HG03095 (cell line): Measurements from ENCODE around the gene SSH3.

Experiments
- ATAC-seq: cut with Tn5 transposase; IDR thresholded peaks from one replicate; pipeline ENCODE4 v1.9.1; 2021; ENCODE audit warnings: moderate library complexity; ENCODE audit not compliant: unreplicated experiment

Gene SSH3

DNA sequence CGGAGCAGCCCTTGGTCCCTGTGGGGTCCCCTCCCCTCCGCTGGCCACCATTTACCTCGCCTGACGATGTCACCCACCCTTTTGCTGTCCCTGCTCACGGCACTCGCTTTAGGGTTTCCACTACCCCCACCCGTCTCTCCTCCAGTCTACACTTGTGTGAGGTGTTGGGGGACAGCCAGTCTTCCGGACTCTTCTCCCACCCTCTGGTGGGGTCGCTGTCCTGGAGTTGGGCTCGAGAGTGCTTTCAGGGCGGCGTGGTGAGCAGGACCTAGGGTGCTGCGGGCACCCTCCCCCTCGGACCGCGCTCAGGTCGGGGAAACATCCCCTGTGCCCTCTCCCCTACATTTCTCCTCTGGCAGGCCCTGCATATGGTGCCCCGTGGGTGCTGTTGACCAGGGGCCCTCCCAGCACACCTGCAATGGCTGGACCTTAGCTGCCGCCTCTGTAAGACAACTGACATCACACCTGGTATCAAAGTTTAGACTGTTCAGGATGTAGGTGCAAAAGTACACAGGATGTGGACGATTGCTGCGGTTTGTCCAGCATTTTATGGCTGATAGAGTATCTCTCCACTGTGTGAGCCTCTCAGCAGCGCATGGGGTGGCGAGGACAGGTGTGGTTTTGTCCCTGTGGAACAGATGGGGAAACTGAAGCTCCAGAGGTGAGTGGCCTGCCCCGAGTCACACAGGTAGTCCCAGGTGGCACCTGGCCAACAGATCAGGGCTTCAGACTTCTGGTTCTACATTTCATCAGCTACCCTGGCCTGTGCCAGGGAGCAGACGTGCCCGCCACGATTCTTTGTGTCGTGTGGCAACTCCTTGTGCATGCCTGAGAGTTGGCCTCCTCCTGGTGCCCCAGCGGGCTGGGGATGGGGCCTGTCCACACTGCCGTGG lies 35.9 kb upstream of the SSH3 start:
- no peak for ATAC-seq

DNA sequence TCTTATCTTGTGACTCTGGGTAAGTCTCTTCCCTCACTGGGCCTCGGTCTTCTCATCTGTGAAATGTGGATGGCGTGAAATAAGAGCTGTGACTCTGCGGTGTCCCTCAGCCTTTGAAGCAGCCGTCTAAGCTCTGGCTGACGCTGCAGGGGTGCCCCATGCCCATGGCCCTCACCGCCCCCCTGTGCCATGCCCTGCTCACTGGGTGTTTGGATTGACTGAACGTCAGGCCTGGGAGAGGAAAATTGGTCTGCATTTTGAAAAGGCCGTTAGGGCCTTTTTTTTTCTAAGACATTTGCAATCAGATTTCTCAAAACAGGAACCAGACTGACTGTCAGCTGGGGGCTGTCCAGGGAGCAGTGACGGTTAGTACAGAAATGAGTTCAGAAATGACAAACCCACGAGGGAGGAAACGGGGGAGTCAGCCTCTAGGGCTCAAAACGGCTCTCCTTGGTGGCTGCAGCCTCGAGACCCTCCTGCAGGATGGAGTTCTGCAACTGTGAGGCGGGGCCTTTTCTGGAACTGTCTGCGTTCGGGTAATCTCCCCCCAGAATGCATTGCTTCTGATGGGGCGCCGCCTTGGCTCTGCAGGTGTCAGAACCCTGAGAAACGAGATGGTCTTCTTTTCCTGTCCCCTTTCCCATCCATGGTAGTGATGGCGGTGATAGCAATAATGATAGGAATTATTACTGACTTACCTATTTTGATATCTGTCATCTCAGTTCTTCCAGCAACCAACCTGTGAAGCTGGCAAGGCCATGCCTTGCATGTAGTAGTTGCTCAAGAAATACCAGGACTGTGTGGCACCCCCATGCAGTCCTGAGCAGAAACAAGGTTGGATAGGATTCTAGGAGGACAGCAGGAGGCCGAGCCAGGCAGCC lies 35.0 kb upstream of the SSH3 start:
- no peak for ATAC-seq

DNA sequence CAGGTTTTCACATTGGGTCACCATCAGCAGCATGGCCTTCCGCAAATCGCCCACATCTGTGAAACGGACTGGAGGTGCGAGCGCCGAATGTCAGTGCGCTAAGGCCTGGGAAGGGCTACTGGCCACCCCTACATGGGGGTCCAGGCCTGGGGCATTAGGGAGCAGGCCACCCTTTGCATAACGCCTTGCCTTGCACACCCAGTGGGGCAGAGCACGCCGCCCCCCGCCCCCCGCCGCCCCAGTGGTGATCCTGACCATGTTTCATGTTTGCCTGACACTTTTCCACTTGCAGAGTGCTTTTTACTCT lies 34.4 kb upstream of the SSH3 start:
- ATAC-seq, result no peak

- ATAC-seq, result no peak
Measured at GRCh38 chr11:67269401-67270255, 33.7 kb upstream of the SSH3 start.

- ATAC-seq, result no peak
Measured at GRCh38 chr11:67270256-67271204, 32.8 kb upstream of the SSH3 start.

- no peak for ATAC-seq
Measured at GRCh38 chr11:67271205-67271540, 32.2 kb upstream of the SSH3 start.

- no peak for ATAC-seq
Measured at GRCh38 chr11:67271541-67272284, 31.6 kb upstream of the SSH3 start.

GRCh38 chr11:67272327-67273259 lies 30.7 kb upstream of the SSH3 start:
- no peak for ATAC-seq

GRCh38 chr11:67273260-67273990 lies 29.9 kb upstream of the SSH3 start:
- ATAC-seq, result no peak

GRCh38 chr11:67274768-67275605 lies 28.3 kb upstream of the SSH3 start:
- ATAC-seq, result no peak

GRCh38 chr11:67275606-67276409 lies 27.5 kb upstream of the SSH3 start:
- no peak for ATAC-seq

DNA sequence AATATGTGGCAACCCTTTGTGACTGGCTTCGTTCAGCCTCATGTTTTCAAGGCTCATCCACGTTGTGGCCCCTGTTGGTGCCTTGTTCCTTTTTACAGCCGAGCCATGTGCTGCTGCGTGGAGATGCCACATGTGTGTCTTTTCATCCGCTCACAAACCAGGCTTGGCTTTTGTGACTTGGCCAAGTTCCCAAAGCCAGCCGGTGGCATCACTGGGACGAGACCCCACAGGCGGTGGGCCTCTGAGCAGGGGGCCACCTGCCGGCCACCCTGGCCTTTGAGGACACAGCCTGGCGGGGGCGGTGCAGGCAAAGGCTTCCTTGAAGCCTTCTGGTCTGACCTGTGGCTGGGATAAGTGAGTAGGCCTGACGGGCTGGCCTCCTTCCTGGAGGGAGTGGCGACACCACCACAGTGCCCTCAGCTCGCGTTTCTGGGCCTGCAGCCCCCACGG lies 26.5 kb upstream of the SSH3 start:
- ATAC-seq, result no peak

DNA sequence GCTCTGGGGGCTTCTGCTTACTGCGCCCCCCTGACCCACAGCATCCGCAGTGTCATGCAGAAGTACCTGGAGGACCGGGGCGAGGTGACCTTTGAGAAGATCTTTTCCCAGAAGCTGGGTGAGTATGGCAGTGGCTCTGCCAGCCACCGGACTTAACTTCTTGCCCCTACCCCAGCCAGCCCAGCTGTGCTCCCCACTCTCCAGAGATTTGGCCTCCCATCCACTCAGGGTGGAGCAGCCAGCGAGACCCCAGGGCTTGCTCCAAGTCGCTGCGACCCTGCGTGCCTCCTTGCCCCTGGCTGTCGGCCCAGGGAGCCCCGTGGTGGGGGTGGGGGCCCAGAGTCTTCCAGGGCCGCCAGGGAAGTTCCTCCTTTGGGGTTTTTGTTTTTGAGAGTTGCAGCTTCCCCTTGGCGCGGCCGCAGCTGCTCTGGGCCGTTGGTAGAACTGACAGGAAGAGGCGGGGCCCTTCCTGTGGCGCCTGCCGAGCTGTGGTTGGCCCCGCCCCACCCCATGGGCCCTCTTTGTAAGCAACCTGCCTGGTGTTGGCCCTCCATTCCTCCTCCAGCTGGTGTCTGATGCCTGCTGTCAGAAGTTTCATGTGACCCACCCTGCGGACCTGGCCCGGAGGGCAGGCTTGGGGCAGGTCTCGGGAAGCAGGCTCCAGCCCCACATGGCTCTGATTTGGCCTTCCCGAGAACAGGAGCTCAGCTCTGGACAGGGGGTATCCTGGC lies 25.9 kb upstream of the SSH3 start:
- ATAC-seq, result peak; percentile 62

DNA sequence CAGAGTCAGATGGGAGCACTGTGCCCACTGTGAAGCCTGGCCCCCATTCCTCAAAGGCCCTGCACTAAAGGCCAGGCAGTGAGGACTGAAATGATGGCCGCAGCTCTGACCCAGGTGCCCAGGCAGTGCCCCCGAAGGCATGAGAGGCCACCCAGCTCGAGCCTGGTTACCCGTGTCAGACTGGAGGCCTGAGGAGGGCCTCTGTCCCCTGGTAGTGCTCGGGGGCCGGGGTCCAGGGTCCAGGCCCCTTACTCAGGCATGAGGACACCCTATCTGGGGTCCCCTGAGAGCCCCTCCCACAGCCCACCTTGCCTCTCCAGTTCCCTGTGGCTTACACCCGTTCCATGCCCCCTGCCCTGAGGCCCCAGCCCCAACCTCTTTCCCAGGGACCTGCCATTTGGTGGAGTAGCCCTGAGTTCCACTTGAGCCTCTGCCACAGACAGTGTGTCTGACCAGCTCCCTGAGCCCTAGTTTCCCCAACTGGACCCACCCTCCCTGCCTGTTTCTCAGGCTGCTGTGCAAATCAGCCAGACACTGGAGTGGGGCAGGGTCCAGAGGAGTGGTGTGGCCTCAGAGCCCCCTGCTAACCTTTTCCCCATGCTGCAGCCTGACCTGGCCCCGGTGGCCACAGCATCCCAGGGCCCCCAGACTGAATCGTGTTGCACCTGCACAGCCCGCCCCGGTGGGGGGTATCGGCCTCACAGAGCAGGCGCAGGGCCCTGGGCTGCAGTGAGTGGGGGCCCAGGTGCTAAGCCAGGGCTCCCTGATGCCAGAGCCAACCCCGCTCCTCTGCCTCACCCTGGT lies 25.0 kb upstream of the SSH3 start:
- no peak for ATAC-seq
